HepG2 (cell line): ENCODE measurements around the gene TOX2. TPM values are rescaled to one million over a fixed set of nuclear protein-coding genes. Genes with fewer than 3 reads are reported as not detected.

Experiments
- ATAC-seq: fragments of 200-7000 bp; cut with Tn5 transposase; 3 replicates; pipeline ENCODE4 v1.9.1; 2020; ENCODE audit warnings: mild to moderate bottlenecking, moderate library complexity
- BruUV-seq: library from RNA; stranded (reverse); fragments of 400-500 nt; replicated peaks from 2 replicates; lab custom pipeline; 2021; lab: Mats Ljungman, UMichigan
- CTCF ChIA-PET: fragments of 300-600 bp; formaldehyde crosslinking; extraction: SDS; loops from one replicate; lab custom pipeline; 2021; ENCODE audit warnings: low total read pairs, inconsistent platforms, low intra/inter-chr PET ratio; lab: Yijun Ruan, JAX
- POLR2A ChIA-PET: fragments of 350-600 bp; sonication (Branson Sonifier 250); formaldehyde crosslinking; loops from one replicate; lab custom pipeline; 2020; ENCODE audit warnings: antibody characterized with exemption, inconsistent platforms; lab: Yijun Ruan, JAX
- DNase-seq: peaks from one replicate; pipeline ENCODE4 v3.0.0-alpha.2; 2015; ENCODE audit warnings: low spot score
- FAIRE-seq: peaks from 3 replicates; lab custom pipeline; 2011; peaks lifted over from hg19 to GRCh38; lab: Jason Lieb, UNC
- H2AFZ ChIP-seq: one replicate; pipeline ENCODE4 v1.6.1; 2011; ENCODE audit warnings: low read length, inconsistent platforms
- H3K27ac ChIP-seq: fragments of 300-600 bp; 3 replicates; pipeline ENCODE4 v1.8.0; 2011; ENCODE audit warnings: mixed run types, mild to moderate bottlenecking, mixed read lengths, low read length, inconsistent platforms; ENCODE audit not compliant: insufficient read depth; ENCODE audit errors: extremely low read length
- H3K27me3 ChIP-seq, 2 experiments: fragments of 200-600 bp in 1 of 2; 2 replicates in 1 of 2; 3 replicates in 1 of 2; pipeline versions ENCODE4 v1.6.0 to v1.8.0; 2011; ENCODE audit warnings: low read length in 2 of 2, mild to moderate bottlenecking in 2 of 2, moderate library complexity in 2 of 2, inconsistent platforms in 1 of 2; ENCODE audit not compliant: insufficient read depth in 2 of 2, control insufficient read depth in 1 of 2
- H3K36me3 ChIP-seq, 2 experiments: fragments of 200-600 bp in 1 of 2; replicated peaks in 1 of 2; 2 replicates in 1 of 2; 3 replicates in 1 of 2; pipeline versions ENCODE4 v1.5.1 to v1.8.0; 2011; ENCODE audit warnings: low read length in 2 of 2, inconsistent platforms in 1 of 2; ENCODE audit not compliant: insufficient read depth in 2 of 2, control insufficient read depth in 1 of 2
- H3K4me1 ChIP-seq: 2 replicates; pipeline ENCODE4 v1.5.1; 2012; ENCODE audit warnings: low read length, inconsistent platforms; ENCODE audit not compliant: insufficient read depth
- H3K4me2 ChIP-seq: 2 replicates; pipeline ENCODE4 v1.6.0; 2011; ENCODE audit warnings: low read depth, low read length, inconsistent platforms
- H3K4me3 ChIP-seq, 3 experiments: fragments of 200-600 bp in 1 of 3; sonication (generic), shearing (Covaris generic) in 1 of 3; replicated peaks in 1 of 3; 2 replicates each; pipeline ENCODE4 v1.5.1; 2011 to 2016; ENCODE audit warnings: low read length in 3 of 3, inconsistent platforms in 2 of 3, low read depth in 2 of 3, mild to moderate bottlenecking in 2 of 3, control low read depth in 1 of 3, mixed read lengths in 1 of 3; ENCODE audit not compliant: insufficient read depth in 1 of 3
- H3K79me2 ChIP-seq: one replicate; pipeline ENCODE4 v1.6.1; 2011; ENCODE audit warnings: low read length, inconsistent platforms; ENCODE audit not compliant: insufficient read depth
- H3K9ac ChIP-seq: 2 replicates; pipeline ENCODE4 v1.6.0; 2011; ENCODE audit warnings: mild to moderate bottlenecking, low read depth, low read length, inconsistent platforms; ENCODE audit not compliant: insufficient read depth
- H3K9me3 ChIP-seq: 2 replicates; pipeline ENCODE4 v1.5.1; 2012; ENCODE audit warnings: mild to moderate bottlenecking, low read length
- H4K20me1 ChIP-seq: 2 replicates; pipeline ENCODE4 v1.6.0; 2011; ENCODE audit warnings: inconsistent platforms, mild to moderate bottlenecking, low read length, moderate library complexity; ENCODE audit not compliant: insufficient read depth
- ARNT2 ChIP-seq: sonication (generic); formaldehyde crosslinking; IDR thresholded peaks from 2 replicates; pipeline ENCODE4 v1.8.0; 2022; ENCODE audit warnings: mild to moderate bottlenecking, low read depth, missing genetic modification reagents, moderate library complexity
- BCL3 ChIP-seq: sonication (generic); formaldehyde crosslinking; IDR thresholded peaks from 2 replicates; pipeline ENCODE4 v1.5.1; 2020; ENCODE audit warnings: mild to moderate bottlenecking, missing genetic modification reagents, moderate library complexity
- GLMP ChIP-seq: sonication (generic); formaldehyde crosslinking; IDR thresholded peaks from 2 replicates; pipeline ENCODE4 v1.9.0; 2021; ENCODE audit warnings: missing genetic modification reagents, mild to moderate bottlenecking, borderline replicate concordance
- HOXA7 ChIP-seq: sonication (generic); formaldehyde crosslinking; IDR thresholded peaks from 2 replicates; pipeline ENCODE4 v1.8.1; 2022; ENCODE audit warnings: mild to moderate bottlenecking, missing genetic modification reagents, moderate library complexity
- JUND ChIP-seq: sonication (generic); formaldehyde crosslinking; IDR thresholded peaks from 2 replicates; pipeline ENCODE4 v1.8.0; 2022; ENCODE audit warnings: mild to moderate bottlenecking, missing genetic modification reagents
- MYNN ChIP-seq: sonication (generic); formaldehyde crosslinking; IDR thresholded peaks from 2 replicates; pipeline ENCODE4 v1.4.0; 2020; ENCODE audit warnings: mild to moderate bottlenecking, low read depth, missing genetic modification reagents
- NBN ChIP-seq: fragments of 450-650 bp; conservative IDR thresholded peaks from 2 replicates; pipeline ENCODE4 v1.6.1; 2017
- NR0B2 ChIP-seq: sonication (generic); formaldehyde crosslinking; IDR thresholded peaks from 2 replicates; pipeline ENCODE4 v1.4.0; 2020; ENCODE audit warnings: mild to moderate bottlenecking, missing genetic modification reagents
- PHF8 ChIP-seq: sonication (generic); formaldehyde crosslinking; IDR thresholded peaks from 2 replicates; pipeline ENCODE4 v1.5.0; 2020; ENCODE audit warnings: missing genetic modification reagents
- TP53 ChIP-seq: sonication (generic); formaldehyde crosslinking; conservative IDR thresholded peaks from 2 replicates; pipeline ENCODE4 v1.4.0; 2020; ENCODE audit warnings: missing genetic modification reagents
- ZNF326 ChIP-seq: sonication (generic); formaldehyde crosslinking; IDR thresholded peaks from 2 replicates; pipeline ENCODE4 v1.4.0; 2020; ENCODE audit warnings: missing genetic modification reagents, borderline replicate concordance
- ZNF432 ChIP-seq: sonication (generic); formaldehyde crosslinking; IDR thresholded peaks from 2 replicates; pipeline ENCODE4 v1.5.0; 2020; ENCODE audit warnings: missing genetic modification reagents, mild to moderate bottlenecking, borderline replicate concordance
- ZNF678 ChIP-seq: sonication (generic); formaldehyde crosslinking; IDR thresholded peaks from 2 replicates; pipeline ENCODE4 v1.4.0; 2020; ENCODE audit warnings: mild to moderate bottlenecking, missing genetic modification reagents
- ZNF83 ChIP-seq: sonication (generic); formaldehyde crosslinking; IDR thresholded peaks from 2 replicates; pipeline ENCODE4 v1.4.0; 2020; ENCODE audit warnings: missing genetic modification reagents, mild to moderate bottlenecking, borderline replicate concordance
- ZXDC ChIP-seq: sonication (generic); formaldehyde crosslinking; IDR thresholded peaks from 2 replicates; pipeline ENCODE4 v1.5.0; 2020; ENCODE audit warnings: mild to moderate bottlenecking, missing genetic modification reagents
- WGBS: methylation state at CpG from one replicate; pipeline ENCODE4 v1.1.6; 2017; ENCODE audit warnings: low lambda C conversion rate; 5-methylcytosine and 5-hydroxymethylcytosine counted together
- in situ Hi-C: cut with HindIII; loops from 2 replicates; pipeline ENCODE4 v1.10.0; 2017; ENCODE audit warnings: low pct_unique_long_range_greater_than_20kb; ENCODE audit not compliant: extremely low pct_ligation_motif_present
- intact Hi-C: fragments of 100-400 bp; cut with micrococcal nuclease; formaldehyde crosslinking; loops from one replicate; pipeline ENCODE4 v1.10.0; 2022; ENCODE audit not compliant: unreplicated experiment
- polyA plus RNA-seq, 8 experiments: library from polyadenylated mRNA; depleted of rRNA in 3 of 8; stranded (reverse) in 7 of 8; unstranded in 1 of 8; fragments of >200 nt; fragmentation: Illumina TruSeq in 4 of 8; extraction: Trizol in 4 of 8; gene quantifications; 2 replicates each; pipeline versions ENCODE4 v1.2.1 to v1.2.3, GENCODE V29; 2011 to 2016; ENCODE audit warnings: low read depth in 4 of 8, missing spikeins in 1 of 8, mixed read lengths in 1 of 8; ENCODE audit not compliant: insufficient read depth in 1 of 8
- total RNA-seq, 5 experiments: library from RNA; depleted of rRNA; stranded (reverse); fragments of >200 nt; fragmentation: Illumina TruSeq; extraction: Trizol; gene quantifications; 2 replicates each; pipeline ENCODE4 v1.2.3, GENCODE V29; 2016; ENCODE audit warnings: low read depth in 1 of 5
- TF ChIP-seq, protein P1 (sequence below): sonication (generic); formaldehyde crosslinking; IDR thresholded peaks from 2 replicates; pipeline ENCODE4 v1.4.0; 2020; ENCODE audit warnings: missing genetic modification reagents

The TOX2 gene
- total and polyA plus RNA-seq, 2 of the 13 experiments (the other 11 are each of a cell fraction or from before 2014, with no cell fraction given): not detected

DNA sequence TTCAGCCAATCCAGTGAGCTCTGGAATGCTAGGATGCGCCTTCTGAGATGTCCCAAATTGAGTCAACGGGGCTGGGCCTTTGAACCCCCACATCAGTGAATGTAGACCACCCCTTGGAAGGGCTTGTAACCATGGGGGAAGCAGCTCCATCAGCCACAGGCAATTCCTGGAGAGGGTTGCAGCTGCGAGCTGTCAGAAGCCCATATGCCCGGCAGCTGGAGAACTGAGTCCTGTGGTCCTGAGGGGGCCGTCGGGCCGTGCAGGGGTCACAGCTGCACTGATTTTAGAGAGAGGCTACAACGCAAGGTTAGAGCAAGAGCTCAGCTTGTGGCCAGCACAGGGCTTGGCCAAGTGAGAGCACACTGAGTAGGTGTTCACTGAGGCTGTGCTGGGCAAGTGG lies 121.3 kb downstream of the TOX2 start:
- H3K27ac ChIP-seq: no peak overlapping the region
- CTCF ChIA-PET: no interaction called here
- H3K4me3 ChIP-seq: no peak overlapping the region
- H3K36me3 ChIP-seq: no peaks in the 10 kb centered on the region
- ATAC-seq: no peak
- no peaks in the 10 kb centered on the region for H3K79me2 ChIP-seq
- H3K4me1 ChIP-seq: no peaks in the 10 kb centered on the region
- DNase-seq: no peak
- POLR2A ChIA-PET: no interaction called here
- 7% methylated on average over 4 of the region's 8 CpGs for WGBS
- no TSS peak for BruUV-seq
- intact Hi-C loops (no loop called here), in situ Hi-C loops (no loop called here)
- H4K20me1 ChIP-seq: no peaks in the 10 kb centered on the region; the same call in 1 of the 2 replicates
- H2AFZ ChIP-seq: no peak overlapping the region
- H3K9ac ChIP-seq: no peak overlapping the region
- H3K27me3 ChIP-seq: peaks cover 9 to 85% of the 10 kb centered on the region in 2 experiments
- FAIRE-seq: no peak
- H3K9me3 ChIP-seq: no peaks in the 10 kb centered on the region
- H3K4me2 ChIP-seq: no peak overlapping the region
- no peak for TF ChIP-seq GLMP (CRISPR knock-in tag)
- no peak for TF ChIP-seq ZNF83 (CRISPR knock-in tag)
- TF ChIP-seq NBN: no peak
- no peak for TF ChIP-seq BCL3 (CRISPR knock-in tag)
- TF ChIP-seq ARNT2 (CRISPR knock-in tag): no peak
- TF ChIP-seq ZNF678 (CRISPR knock-in tag): no peak
- TF ChIP-seq NR0B2: no peak
- TF ChIP-seq TP53 (CRISPR knock-in tag): no peak
- no peak for TF ChIP-seq ZXDC
- TF ChIP-seq JUND (CRISPR knock-in tag): no peak
- TF ChIP-seq, protein P1, sequence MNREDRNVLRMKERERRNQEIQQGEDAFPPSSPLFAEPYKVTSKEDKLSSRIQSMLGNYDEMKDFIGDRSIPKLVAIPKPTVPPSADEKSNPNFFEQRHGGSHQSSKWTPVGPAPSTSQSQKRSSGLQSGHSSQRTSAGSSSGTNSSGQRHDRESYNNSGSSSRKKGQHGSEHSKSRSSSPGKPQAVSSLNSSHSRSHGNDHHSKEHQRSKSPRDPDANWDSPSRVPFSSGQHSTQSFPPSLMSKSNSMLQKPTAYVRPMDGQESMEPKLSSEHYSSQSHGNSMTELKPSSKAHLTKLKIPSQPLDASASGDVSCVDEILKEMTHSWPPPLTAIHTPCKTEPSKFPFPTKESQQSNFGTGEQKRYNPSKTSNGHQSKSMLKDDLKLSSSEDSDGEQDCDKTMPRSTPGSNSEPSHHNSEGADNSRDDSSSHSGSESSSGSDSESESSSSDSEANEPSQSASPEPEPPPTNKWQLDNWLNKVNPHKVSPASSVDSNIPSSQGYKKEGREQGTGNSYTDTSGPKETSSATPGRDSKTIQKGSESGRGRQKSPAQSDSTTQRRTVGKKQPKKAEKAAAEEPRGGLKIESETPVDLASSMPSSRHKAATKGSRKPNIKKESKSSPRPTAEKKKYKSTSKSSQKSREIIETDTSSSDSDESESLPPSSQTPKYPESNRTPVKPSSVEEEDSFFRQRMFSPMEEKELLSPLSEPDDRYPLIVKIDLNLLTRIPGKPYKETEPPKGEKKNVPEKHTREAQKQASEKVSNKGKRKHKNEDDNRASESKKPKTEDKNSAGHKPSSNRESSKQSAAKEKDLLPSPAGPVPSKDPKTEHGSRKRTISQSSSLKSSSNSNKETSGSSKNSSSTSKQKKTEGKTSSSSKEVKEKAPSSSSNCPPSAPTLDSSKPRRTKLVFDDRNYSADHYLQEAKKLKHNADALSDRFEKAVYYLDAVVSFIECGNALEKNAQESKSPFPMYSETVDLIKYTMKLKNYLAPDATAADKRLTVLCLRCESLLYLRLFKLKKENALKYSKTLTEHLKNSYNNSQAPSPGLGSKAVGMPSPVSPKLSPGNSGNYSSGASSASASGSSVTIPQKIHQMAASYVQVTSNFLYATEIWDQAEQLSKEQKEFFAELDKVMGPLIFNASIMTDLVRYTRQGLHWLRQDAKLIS: no peak
- TF ChIP-seq HOXA7 (CRISPR knock-in tag): no peak
- no peak for TF ChIP-seq PHF8 (CRISPR knock-in tag)
- TF ChIP-seq MYNN (CRISPR knock-in tag): no peak
- TF ChIP-seq ZNF432 (CRISPR knock-in tag): no peak
- TF ChIP-seq ZNF326: no peak
